LNCAP (cell line): Measurements from ENCODE around the gene SAT2.

Experiments
- TF ChIP-seq, protein P1 (sequence below): fragments of 450-650 bp; IDR thresholded peaks from 2 replicates; pipeline ENCODE4 v1.5.1; 2017; ENCODE audit warnings: mild to moderate bottlenecking

The SAT2 gene

GRCh38 chr17:7627250-7628121, at the start of gene SAT2:
TSS of gene SAT2 (minus strand) at chr17:7627821. CDS start at chr17:7627635, 186 bp downstream.
- TF ChIP-seq, protein P1, sequence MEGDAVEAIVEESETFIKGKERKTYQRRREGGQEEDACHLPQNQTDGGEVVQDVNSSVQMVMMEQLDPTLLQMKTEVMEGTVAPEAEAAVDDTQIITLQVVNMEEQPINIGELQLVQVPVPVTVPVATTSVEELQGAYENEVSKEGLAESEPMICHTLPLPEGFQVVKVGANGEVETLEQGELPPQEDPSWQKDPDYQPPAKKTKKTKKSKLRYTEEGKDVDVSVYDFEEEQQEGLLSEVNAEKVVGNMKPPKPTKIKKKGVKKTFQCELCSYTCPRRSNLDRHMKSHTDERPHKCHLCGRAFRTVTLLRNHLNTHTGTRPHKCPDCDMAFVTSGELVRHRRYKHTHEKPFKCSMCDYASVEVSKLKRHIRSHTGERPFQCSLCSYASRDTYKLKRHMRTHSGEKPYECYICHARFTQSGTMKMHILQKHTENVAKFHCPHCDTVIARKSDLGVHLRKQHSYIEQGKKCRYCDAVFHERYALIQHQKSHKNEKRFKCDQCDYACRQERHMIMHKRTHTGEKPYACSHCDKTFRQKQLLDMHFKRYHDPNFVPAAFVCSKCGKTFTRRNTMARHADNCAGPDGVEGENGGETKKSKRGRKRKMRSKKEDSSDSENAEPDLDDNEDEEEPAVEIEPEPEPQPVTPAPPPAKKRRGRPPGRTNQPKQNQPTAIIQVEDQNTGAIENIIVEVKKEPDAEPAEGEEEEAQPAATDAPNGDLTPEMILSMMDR = no peak

DNA sequence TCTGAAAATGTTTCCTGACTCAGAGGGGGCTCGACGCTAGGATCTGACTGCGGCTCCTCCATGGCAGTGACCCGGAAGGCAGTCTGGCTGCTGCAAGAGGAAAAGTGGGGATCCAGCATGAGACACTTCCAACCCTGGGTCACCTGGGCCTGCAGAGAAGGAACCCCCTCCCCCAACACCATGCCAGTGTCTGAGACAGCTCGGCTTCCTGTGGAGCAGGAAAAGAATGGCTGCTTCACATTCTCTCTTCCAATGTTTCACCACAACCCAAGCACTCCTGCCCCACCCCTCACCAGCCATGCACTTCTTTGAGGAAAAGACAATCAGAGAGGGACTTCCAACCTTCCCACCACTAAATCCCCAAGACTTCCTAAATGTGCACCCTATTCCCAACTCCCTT, 48.9 kb upstream of the SAT2 start:
- TF ChIP-seq, protein P1 = no peak

DNA sequence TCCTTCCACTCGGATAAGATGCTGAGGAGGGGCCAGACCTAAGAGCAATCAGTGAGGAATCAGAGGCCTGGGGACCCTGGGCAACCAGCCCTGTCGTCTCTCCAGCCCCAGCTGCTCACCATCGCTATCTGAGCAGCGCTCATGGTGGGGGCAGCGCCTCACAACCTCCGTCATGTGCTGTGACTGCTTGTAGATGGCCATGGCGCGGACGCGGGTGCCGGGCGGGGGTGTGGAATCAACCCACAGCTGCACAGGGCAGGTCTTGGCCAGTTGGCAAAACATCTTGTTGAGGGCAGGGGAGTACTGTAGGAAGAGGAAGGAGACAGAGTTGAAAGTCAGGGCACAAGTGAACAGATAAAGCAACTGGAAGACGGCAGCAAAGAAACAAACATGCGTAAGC, 47.3 kb upstream of the SAT2 start:
- TF ChIP-seq, protein P1 = no peak

GRCh38 chr17:7673239-7673638, 45.6 kb upstream of the SAT2 start:
- TF ChIP-seq, protein P1 = peak; percentile 67

DNA sequence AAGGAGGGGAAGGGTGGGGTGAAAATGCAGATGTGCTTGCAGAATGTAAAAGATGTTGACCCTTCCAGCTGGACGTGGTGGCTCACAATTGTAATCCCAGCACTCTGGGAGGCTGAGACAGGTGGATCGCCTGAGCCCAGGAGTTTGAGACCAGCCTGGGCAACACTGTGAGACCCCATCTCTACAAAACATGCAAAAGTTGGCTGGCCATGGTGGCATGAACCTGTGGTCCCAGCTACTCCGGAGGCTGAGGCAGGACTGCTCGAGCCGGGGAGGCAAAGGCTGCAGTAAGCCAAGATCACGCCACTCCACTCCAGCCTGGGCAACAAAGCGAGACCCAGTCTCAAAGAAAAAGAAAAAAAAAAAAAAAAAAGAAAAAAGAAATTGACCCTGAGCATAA, 40.9 kb upstream of the SAT2 start:
- TF ChIP-seq, protein P1 = no peak

DNA sequence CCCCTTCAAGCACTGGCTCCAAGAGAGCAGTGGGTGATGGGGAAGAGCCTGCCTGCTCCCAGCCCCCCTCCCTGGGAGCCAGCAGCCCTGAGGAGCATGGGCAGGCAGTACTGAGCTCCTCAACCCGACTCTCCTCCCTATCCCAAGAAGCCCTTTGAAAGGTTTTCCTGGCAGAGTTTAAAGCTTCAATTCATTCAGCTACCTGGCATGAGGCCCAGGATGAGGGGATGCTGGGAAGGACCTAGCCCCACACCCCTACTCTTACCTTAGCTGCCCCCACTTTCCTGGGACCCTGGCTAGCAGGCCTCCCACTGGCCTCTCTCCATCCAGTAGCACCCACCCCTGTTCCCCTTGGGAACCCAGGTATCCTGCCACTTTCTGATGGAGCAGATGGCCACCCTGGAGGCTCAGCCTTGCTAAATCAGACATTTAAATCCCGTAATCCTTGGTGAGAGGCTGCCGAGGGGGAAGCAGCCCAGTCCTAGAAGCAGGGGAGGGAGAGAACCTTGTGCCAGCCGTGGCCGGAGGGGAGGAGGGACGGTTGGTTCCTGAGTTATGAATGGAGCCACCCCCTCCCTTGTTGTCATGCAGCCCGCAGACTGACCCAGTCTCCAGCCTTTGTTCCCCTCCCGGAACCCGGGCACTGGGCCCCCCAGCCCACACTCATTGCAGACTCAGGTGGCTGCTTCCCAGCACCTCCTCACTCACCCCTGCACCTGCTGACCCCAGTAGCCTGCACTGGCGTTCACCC, 40.2 kb upstream of the SAT2 start:
- TF ChIP-seq, protein P1 = no peak

DNA sequence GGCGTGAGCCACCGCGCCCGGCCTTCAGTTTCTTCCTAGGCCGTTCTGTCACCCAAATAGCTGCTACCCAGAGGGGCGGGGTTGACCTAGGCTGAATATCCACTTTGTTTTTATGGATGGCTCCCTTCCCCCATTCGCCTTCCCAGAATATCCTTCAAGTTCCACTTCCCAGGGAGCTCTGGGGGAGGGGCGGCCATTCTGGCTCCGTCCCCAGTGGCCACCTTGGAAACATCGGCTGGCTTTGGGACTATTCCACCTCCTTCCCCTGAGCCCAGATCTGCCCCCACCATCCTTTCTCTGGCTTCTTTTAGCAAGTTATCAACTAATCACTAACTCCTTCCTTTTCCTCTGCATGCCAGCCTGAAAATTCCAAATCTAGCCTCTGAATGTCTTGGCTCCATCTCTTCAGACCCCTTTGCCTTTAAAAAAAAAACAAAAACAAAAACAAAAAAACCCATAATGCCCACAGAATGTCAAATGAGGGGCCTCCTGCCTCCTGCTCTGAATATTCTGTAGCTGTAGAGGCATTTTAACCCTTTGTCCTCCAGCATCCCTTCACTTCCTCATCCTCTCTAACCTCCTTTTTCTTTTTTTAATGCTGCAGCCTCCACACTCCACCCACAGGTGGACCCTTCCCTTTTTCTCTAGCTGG, 29.5 kb upstream of the SAT2 start:
- TF ChIP-seq, protein P1 = no peak
